ENCODE results near the gene ISM1. TPM values are rescaled to one million over a fixed set of nuclear protein-coding genes. Genes with fewer than 3 reads are reported as not detected.

The ISM1 gene
- total RNA-seq, 1 experiment from 2014 or later, result 0.20 TPM

DNA sequence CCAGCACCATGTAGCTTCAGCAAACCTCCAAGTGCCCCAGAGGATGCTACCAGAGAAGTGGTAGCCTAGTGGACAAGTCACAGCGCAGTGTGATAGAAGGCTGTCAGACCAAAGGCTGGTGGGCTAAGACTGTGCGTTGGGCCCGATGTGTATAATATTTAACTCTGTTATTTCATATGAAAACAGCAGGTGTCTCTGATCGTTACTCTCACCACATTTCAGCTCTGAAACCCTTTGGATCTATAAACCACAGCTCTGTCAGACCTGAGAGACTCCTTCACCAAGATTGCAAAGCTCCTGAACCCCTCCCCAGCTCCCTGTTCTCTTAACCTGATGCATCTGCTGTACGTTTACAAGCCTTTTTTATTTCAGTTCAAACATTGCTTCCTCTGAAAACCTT, 43.8 kb downstream of the ISM1 start:
- no peak overlapping the region for H3K4me2 ChIP-seq (ENCODE audit: insufficient read depth, insufficient read length, low read length)
- H3K79me1 ChIP-seq (ENCODE audit: insufficient read depth, low read depth, low read length, poor library complexity, severe bottlenecking), result no peaks in the 10 kb centered on the region
- no peak overlapping the region for H3T11ph ChIP-seq (ENCODE audit: low read length)
- H3K56ac ChIP-seq (ENCODE audit: insufficient read length, low read depth, low read length), result no peak overlapping the region
- H3K23me2 ChIP-seq (ENCODE audit: insufficient read length, low read depth, low read length, poor library complexity, severe bottlenecking), result no peaks in the 10 kb centered on the region
- H2BK5ac ChIP-seq (ENCODE audit: insufficient read length, low read length), result no peak overlapping the region
- Mint-ChIP-seq H3K4me1 (no peaks in the 10 kb centered on the region), H3K4me3 (no peak overlapping the region), H3K27ac (no peak overlapping the region), H3K9me3 (no peaks in the 10 kb centered on the region), H3K27me3 (ENCODE audit: low read depth) (peaks cover 15% of the 10 kb centered on the region), H3K36me3 (ENCODE audit: insufficient read depth in 1 of 3, low read depth in 3 of 3) (no peaks in the 10 kb centered on the region)
- TF ChIP-seq, protein P1, sequence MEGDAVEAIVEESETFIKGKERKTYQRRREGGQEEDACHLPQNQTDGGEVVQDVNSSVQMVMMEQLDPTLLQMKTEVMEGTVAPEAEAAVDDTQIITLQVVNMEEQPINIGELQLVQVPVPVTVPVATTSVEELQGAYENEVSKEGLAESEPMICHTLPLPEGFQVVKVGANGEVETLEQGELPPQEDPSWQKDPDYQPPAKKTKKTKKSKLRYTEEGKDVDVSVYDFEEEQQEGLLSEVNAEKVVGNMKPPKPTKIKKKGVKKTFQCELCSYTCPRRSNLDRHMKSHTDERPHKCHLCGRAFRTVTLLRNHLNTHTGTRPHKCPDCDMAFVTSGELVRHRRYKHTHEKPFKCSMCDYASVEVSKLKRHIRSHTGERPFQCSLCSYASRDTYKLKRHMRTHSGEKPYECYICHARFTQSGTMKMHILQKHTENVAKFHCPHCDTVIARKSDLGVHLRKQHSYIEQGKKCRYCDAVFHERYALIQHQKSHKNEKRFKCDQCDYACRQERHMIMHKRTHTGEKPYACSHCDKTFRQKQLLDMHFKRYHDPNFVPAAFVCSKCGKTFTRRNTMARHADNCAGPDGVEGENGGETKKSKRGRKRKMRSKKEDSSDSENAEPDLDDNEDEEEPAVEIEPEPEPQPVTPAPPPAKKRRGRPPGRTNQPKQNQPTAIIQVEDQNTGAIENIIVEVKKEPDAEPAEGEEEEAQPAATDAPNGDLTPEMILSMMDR (conservative IDR thresholded peaks at IDR 0.05), result no peak
- H2BK15ac ChIP-seq (ENCODE audit: low read depth, low read length), result no peak overlapping the region
- H3K14ac ChIP-seq (ENCODE audit: insufficient read depth, low read length), result no peak overlapping the region
- no peak overlapping the region for H3K9ac ChIP-seq (ENCODE audit: extremely low read depth, insufficient read length, low read length)
- no peaks in the 10 kb centered on the region for H4K20me1 ChIP-seq (ENCODE audit: control insufficient read depth, insufficient read depth, insufficient read length)
- no peaks in the 10 kb centered on the region for H3K79me2 ChIP-seq (ENCODE audit: insufficient read depth, low read length)
- no peak overlapping the region for H2AK5ac ChIP-seq (ENCODE audit: insufficient read length, low read length)
- H3K4ac ChIP-seq (ENCODE audit: low read depth, low read length), result no peak overlapping the region
- no peak overlapping the region for H2BK12ac ChIP-seq (ENCODE audit: insufficient read length, low read depth, low read length)
- no peak overlapping the region for H4K5ac ChIP-seq (ENCODE audit: insufficient read length, low read depth, low read length)
- no CpG with 5 or more reads among the region's 5 CpGs for WGBS (ENCODE audit: extremely low coverage, insufficient read length, low lambda C conversion rate)
- H3K4me1 ChIP-seq (ENCODE audit: insufficient read depth, low read length), result no peaks in the 10 kb centered on the region
- no peak overlapping the region for H3K27ac ChIP-seq (ENCODE audit: insufficient read length, low read depth, low read length)
- H3K23ac ChIP-seq (ENCODE audit: insufficient read length, low read depth, low read length), result no peak overlapping the region
- DNase-seq, result no peak
- no peak overlapping the region for H2BK20ac ChIP-seq (ENCODE audit: low read depth, low read length, poor library complexity, severe bottlenecking)
- H3K18ac ChIP-seq (ENCODE audit: insufficient read length, low read depth, low read length), result no peak overlapping the region
- no peaks in the 10 kb centered on the region for H3K27me3 ChIP-seq (ENCODE audit: insufficient read depth, low read length)
- no peak overlapping the region for H4K8ac ChIP-seq (replicated peaks; ENCODE audit: insufficient read length, low read depth, low read length)
- H4K91ac ChIP-seq (ENCODE audit: insufficient read length, low read depth, low read length), result no peak overlapping the region
- no peak overlapping the region for H2BK120ac ChIP-seq (ENCODE audit: low read depth, low read length, poor library complexity, severe bottlenecking)
- H3K9me3 ChIP-seq (ENCODE audit: control insufficient read depth, low read depth, low read length), result no peaks in the 10 kb centered on the region
- H2AFZ ChIP-seq (ENCODE audit: low read length), result no peak overlapping the region

All from H9 (cell line).